ENCODE measurements around the gene HIGD2A. TPM values are rescaled to one million over a fixed set of nuclear protein-coding genes. Genes with fewer than 3 reads are reported as not detected.
A peak's percentile ranks its signal among the peaks of the same experiment; 100 is the strongest.

The HIGD2A gene
- total RNA-seq, 1 donor from 2014 or later: 210 TPM

- intact Hi-C loops (cut with DNase I): no loop called here
- DNase-seq: no peak
- no peak for ATAC-seq (ENCODE audit: poor library complexity)
Measured at GRCh38 chr5:176432707-176433106, 44.2 kb downstream of the HIGD2A start.

- DNase-seq: no peak
- intact Hi-C loops (cut with DNase I): no loop called here
- ATAC-seq (ENCODE audit: poor library complexity): no peak
Measured at GRCh38 chr5:176436656-176437055, 48.1 kb downstream of the HIGD2A start.

GRCh38 chr5:176438959-176439757, 50.6 kb downstream of the HIGD2A start:
- DNase-seq: no peak
- no peak for ATAC-seq (ENCODE audit: poor library complexity)
- intact Hi-C loops (cut with DNase I): no loop called here

Small RNA genes lying within 50 kb of the gene (microRNA-seq; reads per million reads assigned to microRNA genes)
- gene MIR1271: 7.4 reads per million, percentile 21 among the genes with 10 or more reads in this experiment

Other genes starting within 250 kb of the HIGD2A start
- gene SIMC1, start 150.3 kb upstream of the HIGD2A start, total RNA-seq: 3.6 TPM
- 70.8 TPM for gene KIAA1191, start 27.0 kb upstream of the HIGD2A start, total RNA-seq
- 5.5 TPM for gene ARL10, start 23.3 kb upstream of the HIGD2A start, total RNA-seq
- gene NOP16, start 153 bp upstream of the HIGD2A start, total RNA-seq: 18.7 TPM
- gene CLTB, start 27.8 kb downstream of the HIGD2A start, total RNA-seq: 209 TPM
- 12.3 TPM for gene FAF2, start 59.6 kb downstream of the HIGD2A start, total RNA-seq
- gene RNF44, start 148.7 kb downstream of the HIGD2A start, total RNA-seq: 27.8 TPM
- 0.19 TPM for gene CDHR2, start 160.6 kb downstream of the HIGD2A start, total RNA-seq
- 0.56 TPM for gene GPRIN1, start 221.4 kb downstream of the HIGD2A start, total RNA-seq
- gene SNCB, start 241.8 kb downstream of the HIGD2A start, total RNA-seq: not detected
- gene EIF4E1B, start 241.9 kb downstream of the HIGD2A start, total RNA-seq: not detected